TTC549 (cell line): ENCODE data around the gene PFKFB4.

Experiments
- FAIRE-seq: peaks from 2 replicates; lab custom pipeline; 2012; peaks lifted over from hg19 to GRCh38; lab: Jason Lieb, UNC

The PFKFB4 gene

GRCh38 chr3:48584836-48585235 is 28.2 kb upstream of the PFKFB4 start:
- no peak for FAIRE-seq

GRCh38 chr3:48581621-48582481 is 25.2 kb upstream of the PFKFB4 start:
- no peak for FAIRE-seq

GRCh38 chr3:48576647-48577046 is 20.0 kb upstream of the PFKFB4 start:
- FAIRE-seq = no peak

GRCh38 chr3:48575366-48575765 is 18.8 kb upstream of the PFKFB4 start:
- no peak for FAIRE-seq

- FAIRE-seq = no peak
These were observed 17.5 kb upstream of the PFKFB4 start for GRCh38 chr3:48573973-48574585.

- FAIRE-seq = no peak
These were observed 15.9 kb upstream of the PFKFB4 start for GRCh38 chr3:48572517-48572916.

GRCh38 chr3:48571938-48572337 is 15.3 kb upstream of the PFKFB4 start:
- FAIRE-seq = no peak

- FAIRE-seq = no peak
These were observed 13.3 kb upstream of the PFKFB4 start for GRCh38 chr3:48569808-48570450.

- FAIRE-seq = no peak
These were observed 12.8 kb upstream of the PFKFB4 start for GRCh38 chr3:48569400-48569799.

GRCh38 chr3:48568476-48568875 is 11.9 kb upstream of the PFKFB4 start:
- FAIRE-seq = no peak

- no peak for FAIRE-seq
These were observed 10.9 kb upstream of the PFKFB4 start for GRCh38 chr3:48567500-48567899.

GRCh38 chr3:48567090-48567489 is 10.5 kb upstream of the PFKFB4 start:
- FAIRE-seq = no peak

- FAIRE-seq = no peak
These were observed 9.8 kb upstream of the PFKFB4 start for GRCh38 chr3:48566401-48566760.

- FAIRE-seq = no peak
These were observed 9.2 kb upstream of the PFKFB4 start for GRCh38 chr3:48565591-48566400.

GRCh38 chr3:48565186-48565585 is 8.6 kb upstream of the PFKFB4 start:
- FAIRE-seq = no peak

- FAIRE-seq = no peak
These were observed 8.1 kb upstream of the PFKFB4 start for GRCh38 chr3:48564667-48565066.

- no peak for FAIRE-seq
These were observed 7.4 kb upstream of the PFKFB4 start for GRCh38 chr3:48564022-48564421.

GRCh38 chr3:48563382-48563918 is 6.8 kb upstream of the PFKFB4 start, which contains the start of gene UCN2:
TSS of gene UCN2 (minus strand) at chr3:48563781. CDS start at chr3:48563124, 657 bp downstream.
- FAIRE-seq = no peak

- FAIRE-seq = no peak
These were observed 5.9 kb upstream of the PFKFB4 start for GRCh38 chr3:48562367-48563095.

- FAIRE-seq = no peak
These were observed 4.6 kb upstream of the PFKFB4 start for GRCh38 chr3:48561045-48561736.

- no peak for FAIRE-seq
These were observed 4.0 kb upstream of the PFKFB4 start for GRCh38 chr3:48560648-48561018.
